ENCODE measurements around the gene NPBWR2.

Gene NPBWR2

GRCh38 chr20:64071341-64072332 is 35.7 kb downstream of the NPBWR2 start:
- DNase-seq = no peak

GRCh38 chr20:64070244-64070993 is 36.9 kb downstream of the NPBWR2 start:
- no peak for DNase-seq

GRCh38 chr20:64069614-64070243 is 37.6 kb downstream of the NPBWR2 start:
- no peak for DNase-seq

GRCh38 chr20:64069209-64069613 is 38.2 kb downstream of the NPBWR2 start:
- DNase-seq = no peak

GRCh38 chr20:64068386-64069208 is 38.8 kb downstream of the NPBWR2 start:
- no peak for DNase-seq

GRCh38 chr20:64067733-64068307 is 39.5 kb downstream of the NPBWR2 start:
- DNase-seq = no peak

- no peak for DNase-seq
Measured at GRCh38 chr20:64067005-64067632, 40.2 kb downstream of the NPBWR2 start.

- DNase-seq = peak; percentile 72
Measured at GRCh38 chr20:64065974-64066343, 41.4 kb downstream of the NPBWR2 start.

GRCh38 chr20:64065062-64065973 is 42.0 kb downstream of the NPBWR2 start:
- DNase-seq = no peak

GRCh38 chr20:64064145-64064698 is 43.1 kb downstream of the NPBWR2 start:
- no peak for DNase-seq

- peak; percentile 46 for DNase-seq
Measured at GRCh38 chr20:64063389-64064144, 43.8 kb downstream of the NPBWR2 start.

GRCh38 chr20:64062596-64063388 is 44.6 kb downstream of the NPBWR2 start, which contains the start of gene TCEA2:
TSS of gene TCEA2 (plus strand) at chr20:64063198. CDS start at chr20:64063313, 115 bp downstream.
- DNase-seq = peak; percentile 95

GRCh38 chr20:64062276-64062595 is 45.1 kb downstream of the NPBWR2 start:
- DNase-seq = no peak

GRCh38 chr20:64058536-64058935 is 48.8 kb downstream of the NPBWR2 start:
- DNase-seq = no peak

GRCh38 chr20:64057628-64058498 is 49.5 kb downstream of the NPBWR2 start:
- peak; percentile 81 for DNase-seq

- no peak for DNase-seq
Measured at GRCh38 chr20:64056889-64057627, 50.3 kb downstream of the NPBWR2 start.

- no peak for DNase-seq
Measured at GRCh38 chr20:64056639-64056888, 50.8 kb downstream of the NPBWR2 start.

All from stimulated activated CD4-positive, alpha-beta T cell treated with anti-CD3 and anti-CD28 coated beads, Interleukin-1b, Interleukin-23, amount 100 ng/mL, for 48 hours (primary cell).